GM10248 (cell line): ENCODE results near the gene LRCH4.
"Not testable (repeated sequence)": the region's sequence is repeated elsewhere in the genome, so short reads cannot be mapped to it uniquely, and the experiment has no call there.

Experiments used
- CTCF ChIA-PET: fragments of 300-600 bp; sonication (Branson Sonifier 250); formaldehyde crosslinking; extraction: SDS; loops from one replicate; lab custom pipeline; 2021; ENCODE audit warnings: antibody characterized with exemption; lab: Yijun Ruan, JAX
- POLR2A ChIA-PET: fragments of 350-650 bp; sonication (Branson Sonifier 250); formaldehyde crosslinking; extraction: SDS; loops from one replicate; lab custom pipeline; 2020; ENCODE audit warnings: antibody characterized with exemption; lab: Yijun Ruan, JAX
- DNase-seq: peaks from one replicate; pipeline ENCODE4 v3.0.0; 2012; ENCODE audit errors: extremely low spot score
- CTCF ChIP-seq: IDR thresholded peaks from 2 replicates; pipeline ENCODE4 v1.5.1; 2012; ENCODE audit warnings: mild to moderate bottlenecking, low read depth; ENCODE audit errors: extremely low read depth, missing control alignments, control extremely low read depth

LRCH4 gene

DNA sequence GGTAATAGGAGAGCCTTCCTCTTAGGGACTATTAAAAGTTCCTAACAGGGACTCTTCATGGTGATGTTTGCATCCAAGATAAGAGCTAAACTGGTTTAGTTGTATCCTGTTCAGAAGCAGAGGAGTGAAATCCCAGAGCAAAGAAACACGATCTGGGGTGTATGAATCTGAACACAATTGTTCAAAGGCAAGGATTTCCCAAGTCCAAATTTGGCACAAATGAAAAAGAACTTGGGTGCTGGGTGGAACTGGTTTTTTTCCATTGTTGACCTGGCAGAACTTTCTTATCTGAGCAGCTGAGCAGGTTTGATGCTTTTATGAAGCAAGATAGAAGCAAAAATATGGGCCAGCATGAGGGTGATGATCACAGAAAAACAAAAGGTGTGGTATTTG, 41.0 kb downstream of the LRCH4 start:
- no peak for TF ChIP-seq CTCF
- no peak for DNase-seq
- ChIA-PET POLR2A (interaction anchor here (1.0 to 1.1 kb wide), 2 partner anchors 10 to 66 kb away, joined by 3 to 6 read pairs; partner anchors contain the start of gene TSC22D4), CTCF (interaction anchor here (0.6 to 16.2 kb wide), 9 partner anchors 11 to 161 kb away, joined by 3 to 288 read pairs (median 3); partner anchors contain the start of genes FBXO24 and POP7)

- no peak for TF ChIP-seq CTCF
- ChIA-PET CTCF (interaction anchor here (0.9 to 16.2 kb wide), 7 partner anchors 11 to 75 kb away, joined by 3 to 288 read pairs (median 3); no protein-coding TSS in a partner anchor), POLR2A (interaction anchor here (0.6 kb wide), 1 partner anchor 302 kb away, joined by 3 read pairs; no protein-coding TSS in a partner anchor)
Measured at GRCh38 chr7:100544386-100544785, 41.5 kb downstream of the LRCH4 start.

DNA sequence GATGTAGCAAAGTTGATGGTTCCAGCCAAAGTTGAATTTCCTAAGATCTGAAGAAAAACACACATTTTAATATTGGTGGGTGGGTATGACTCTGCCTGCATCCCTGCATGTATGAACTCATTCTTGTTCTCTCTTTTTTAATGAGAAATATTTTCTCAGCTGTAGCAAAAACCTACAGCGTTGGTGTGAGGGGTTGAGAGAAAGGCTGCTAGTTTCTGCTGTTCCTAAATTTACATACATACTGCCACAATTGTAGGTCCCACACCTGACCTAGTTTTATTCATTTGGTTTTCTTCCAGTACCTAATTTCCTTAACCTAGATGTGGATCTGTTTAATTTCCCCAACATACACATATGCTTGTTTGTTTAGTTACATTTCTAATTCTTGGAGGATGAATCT, 42.3 kb downstream of the LRCH4 start:
- ChIA-PET CTCF (interaction anchor here (1.1 to 16.2 kb wide), 5 partner anchors 10 to 74 kb away, joined by 3 to 288 read pairs (median 5); partner anchors contain the start of gene FBXO24), POLR2A (no interaction called here)
- DNase-seq = no peak
- no peak for TF ChIP-seq CTCF

More at GRCh38 chr7:100544386-100544785, 41.5 kb downstream of the LRCH4 start:
- DNase-seq = no peak

DNA sequence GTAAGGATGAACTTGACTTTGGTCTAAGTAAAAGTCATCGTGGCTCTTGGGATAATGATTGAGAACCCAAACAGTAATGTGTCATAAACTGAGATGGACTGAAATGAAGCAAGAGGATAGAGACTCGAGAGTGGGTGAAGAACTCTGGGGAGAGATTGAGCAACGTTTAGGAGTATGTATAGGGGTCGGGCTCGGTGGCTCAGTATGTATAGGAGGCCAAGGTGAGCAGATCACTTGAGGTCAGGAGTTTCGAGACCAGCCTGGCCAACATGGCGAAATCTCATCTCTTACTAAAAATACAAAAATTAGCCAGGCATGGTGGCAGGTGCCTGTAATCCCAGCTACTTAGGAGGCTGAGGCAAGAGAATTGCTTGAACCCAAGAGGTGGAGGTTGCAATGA, 44.6 kb downstream of the LRCH4 start:
- CTCF ChIA-PET = interaction anchor here (0.9 to 16.2 kb wide), 4 partner anchors 14 to 72 kb away, joined by 3 to 288 read pairs (median 5); no protein-coding TSS in a partner anchor
- POLR2A ChIA-PET = not testable (repeated sequence)

GRCh38 chr7:100540073-100540723, 45.7 kb downstream of the LRCH4 start:
- ChIA-PET CTCF (interaction anchor here (0.9 to 3.4 kb wide), 2 partner anchors 9 to 35 kb away, joined by 3 to 14 read pairs; no protein-coding TSS in a partner anchor), POLR2A (no interaction called here)
- no peak for DNase-seq
- TF ChIP-seq CTCF = no peak

More for the DNA sequence above, 44.6 kb downstream of the LRCH4 start:
- not testable (repeated sequence) for DNase-seq

DNA sequence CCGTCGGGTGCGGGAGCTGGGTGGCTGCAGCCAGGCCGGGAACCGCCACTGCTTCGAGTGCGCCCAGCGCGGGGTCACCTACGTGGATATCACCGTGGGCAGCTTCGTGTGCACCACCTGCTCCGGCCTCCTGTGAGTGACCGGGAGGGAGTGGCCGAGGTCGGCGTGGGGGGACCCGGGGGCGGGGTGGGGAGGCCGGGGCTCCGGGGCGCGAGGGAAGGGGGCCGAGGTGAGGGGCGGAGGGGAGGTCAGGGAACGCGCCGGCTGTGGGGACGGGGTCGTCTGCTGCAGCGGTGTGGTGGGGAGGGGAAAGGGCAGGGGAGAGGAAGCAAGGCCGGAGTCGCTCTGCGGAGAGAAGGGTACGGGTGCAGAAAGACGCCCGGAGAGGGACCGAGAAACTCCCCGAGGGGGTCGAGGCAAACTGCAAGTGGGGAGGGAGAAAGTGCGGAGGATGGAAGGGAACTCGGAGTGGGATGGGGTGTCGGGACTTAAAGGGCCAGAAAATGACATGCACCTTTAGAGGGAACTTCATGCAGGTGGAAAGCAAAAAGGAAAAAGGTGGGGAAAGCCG, 46.4 kb downstream of the LRCH4 start:
- ChIA-PET CTCF (interaction anchor here (1.0 to 3.4 kb wide), 3 partner anchors 10 to 70 kb away, joined by 3 to 14 read pairs (median 5); no protein-coding TSS in a partner anchor), POLR2A (interaction anchor here (0.6 to 0.7 kb wide), 2 partner anchors 60 to 203 kb away, joined by 3 to 4 read pairs; no protein-coding TSS in a partner anchor)
- DNase-seq = no peak
- TF ChIP-seq CTCF = no peak
